Measurements from ENCODE around the gene GRM4.

GRM4 gene

GRCh38 chr6:34149831-34150400, 4.0 kb upstream of the GRM4 start:
- H3K27me3 Mint-ChIP-seq (ENCODE audit: low read depth, poor library complexity) = peaks cover 71% of the 10 kb centered on the region
- DNase-seq = no peak
- peak overlapping the region; percentile 29 for H3K4me3 Mint-ChIP-seq
- TF ChIP-seq, protein P1, sequence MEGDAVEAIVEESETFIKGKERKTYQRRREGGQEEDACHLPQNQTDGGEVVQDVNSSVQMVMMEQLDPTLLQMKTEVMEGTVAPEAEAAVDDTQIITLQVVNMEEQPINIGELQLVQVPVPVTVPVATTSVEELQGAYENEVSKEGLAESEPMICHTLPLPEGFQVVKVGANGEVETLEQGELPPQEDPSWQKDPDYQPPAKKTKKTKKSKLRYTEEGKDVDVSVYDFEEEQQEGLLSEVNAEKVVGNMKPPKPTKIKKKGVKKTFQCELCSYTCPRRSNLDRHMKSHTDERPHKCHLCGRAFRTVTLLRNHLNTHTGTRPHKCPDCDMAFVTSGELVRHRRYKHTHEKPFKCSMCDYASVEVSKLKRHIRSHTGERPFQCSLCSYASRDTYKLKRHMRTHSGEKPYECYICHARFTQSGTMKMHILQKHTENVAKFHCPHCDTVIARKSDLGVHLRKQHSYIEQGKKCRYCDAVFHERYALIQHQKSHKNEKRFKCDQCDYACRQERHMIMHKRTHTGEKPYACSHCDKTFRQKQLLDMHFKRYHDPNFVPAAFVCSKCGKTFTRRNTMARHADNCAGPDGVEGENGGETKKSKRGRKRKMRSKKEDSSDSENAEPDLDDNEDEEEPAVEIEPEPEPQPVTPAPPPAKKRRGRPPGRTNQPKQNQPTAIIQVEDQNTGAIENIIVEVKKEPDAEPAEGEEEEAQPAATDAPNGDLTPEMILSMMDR (IDR thresholded peaks at IDR 0.05) = no peak
- no peaks in the 10 kb centered on the region for H3K36me3 Mint-ChIP-seq (ENCODE audit: low read depth)
- H3K9me3 Mint-ChIP-seq = no peaks in the 10 kb centered on the region
- H3K27ac Mint-ChIP-seq = no peak overlapping the region
- H3K4me1 Mint-ChIP-seq = peaks cover 76% of the 10 kb centered on the region

- H3K9me3 Mint-ChIP-seq = no peaks in the 10 kb centered on the region
- TF ChIP-seq, protein P1 (IDR thresholded peaks at IDR 0.05) = no peak
- no peaks in the 10 kb centered on the region for H3K36me3 Mint-ChIP-seq (ENCODE audit: low read depth)
- peaks cover 74% of the 10 kb centered on the region for H3K4me1 Mint-ChIP-seq
- H3K4me3 Mint-ChIP-seq = no peak overlapping the region
- peaks cover 73% of the 10 kb centered on the region for H3K27me3 Mint-ChIP-seq (ENCODE audit: low read depth, poor library complexity)
- H3K27ac Mint-ChIP-seq = no peak overlapping the region
- DNase-seq = peak; percentile 65
Measured at GRCh38 chr6:34149452-34149810, 3.5 kb upstream of the GRM4 start.

- H3K4me1 Mint-ChIP-seq = peaks cover 69% of the 10 kb centered on the region
- no peaks in the 10 kb centered on the region for H3K36me3 Mint-ChIP-seq (ENCODE audit: low read depth)
- H3K27ac Mint-ChIP-seq = peak overlapping the region; percentile 94
- DNase-seq = no peak
- TF ChIP-seq, protein P1 (IDR thresholded peaks at IDR 0.05) = no peak
- H3K4me3 Mint-ChIP-seq = peak overlapping the region; percentile 69
- H3K27me3 Mint-ChIP-seq (ENCODE audit: low read depth, poor library complexity) = peaks cover 73% of the 10 kb centered on the region
- no peaks in the 10 kb centered on the region for H3K9me3 Mint-ChIP-seq
Measured at GRCh38 chr6:34148631-34149451, 3.0 kb upstream of the GRM4 start.

- no peaks in the 10 kb centered on the region for H3K36me3 Mint-ChIP-seq (ENCODE audit: low read depth)
- TF ChIP-seq, protein P1 (IDR thresholded peaks at IDR 0.05) = no peak
- peak overlapping the region; percentile 94 for H3K27ac Mint-ChIP-seq
- H3K27me3 Mint-ChIP-seq (ENCODE audit: low read depth, poor library complexity) = peaks cover 73% of the 10 kb centered on the region
- DNase-seq = no peak
- peaks cover 77% of the 10 kb centered on the region for H3K4me1 Mint-ChIP-seq
- peak overlapping the region; percentile 69 for H3K4me3 Mint-ChIP-seq
- no peaks in the 10 kb centered on the region for H3K9me3 Mint-ChIP-seq
Measured at GRCh38 chr6:34147906-34148630, 2.2 kb upstream of the GRM4 start.

DNA sequence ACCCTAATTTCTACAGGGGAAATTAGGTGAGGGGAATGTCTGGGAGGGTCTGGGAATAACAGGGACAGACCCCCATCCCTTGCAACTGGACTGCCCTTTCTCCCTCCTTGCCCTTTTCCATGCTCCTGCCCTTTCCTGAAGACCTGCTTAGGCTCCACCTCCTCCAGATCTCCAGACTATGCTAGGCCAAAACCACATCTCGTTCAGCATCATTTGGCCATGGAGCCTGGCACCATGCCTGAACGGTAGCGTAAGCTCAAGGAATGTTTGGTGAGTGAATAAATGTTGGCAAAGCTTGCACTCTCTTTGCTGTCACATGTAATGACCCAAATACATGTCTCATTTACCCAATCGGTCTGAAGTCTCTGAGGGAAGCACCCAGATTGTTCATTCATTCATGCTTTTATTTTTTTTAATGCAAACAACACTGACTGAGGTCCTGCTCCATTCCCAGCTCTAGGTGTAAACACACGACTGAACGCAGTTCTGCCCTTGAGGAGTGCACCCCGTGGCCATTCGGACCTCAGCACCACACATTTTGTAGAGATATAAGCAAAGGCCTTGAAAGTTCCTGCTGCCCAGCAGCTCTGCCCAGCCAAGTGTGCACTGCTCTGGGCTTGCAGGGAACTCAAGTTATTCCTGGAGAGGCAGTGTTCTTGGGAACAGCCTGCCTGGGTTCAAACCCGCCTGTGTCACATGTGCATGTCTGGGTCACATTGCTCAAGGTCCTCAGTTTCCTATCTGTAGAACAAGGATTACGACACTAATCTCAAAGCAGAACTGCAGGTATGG, 1.1 kb upstream of the GRM4 start:
- H3K4me1 Mint-ChIP-seq = peaks cover 81% of the 10 kb centered on the region
- no peak for DNase-seq
- H3K9me3 Mint-ChIP-seq = no peaks in the 10 kb centered on the region
- peaks cover 71% of the 10 kb centered on the region for H3K27me3 Mint-ChIP-seq (ENCODE audit: low read depth, poor library complexity)
- H3K27ac Mint-ChIP-seq = no peak overlapping the region
- H3K36me3 Mint-ChIP-seq (ENCODE audit: low read depth) = no peaks in the 10 kb centered on the region
- H3K4me3 Mint-ChIP-seq = peak overlapping the region; percentile 48
- TF ChIP-seq, protein P1 (IDR thresholded peaks at IDR 0.05) = no peak

Data from nephron progenitor cell (in vitro differentiated cells).